ENCODE data around the gene NETO1. TPM values are rescaled to one million over a fixed set of nuclear protein-coding genes. Genes with fewer than 3 reads are reported as not detected.

The NETO1 gene, protein sequence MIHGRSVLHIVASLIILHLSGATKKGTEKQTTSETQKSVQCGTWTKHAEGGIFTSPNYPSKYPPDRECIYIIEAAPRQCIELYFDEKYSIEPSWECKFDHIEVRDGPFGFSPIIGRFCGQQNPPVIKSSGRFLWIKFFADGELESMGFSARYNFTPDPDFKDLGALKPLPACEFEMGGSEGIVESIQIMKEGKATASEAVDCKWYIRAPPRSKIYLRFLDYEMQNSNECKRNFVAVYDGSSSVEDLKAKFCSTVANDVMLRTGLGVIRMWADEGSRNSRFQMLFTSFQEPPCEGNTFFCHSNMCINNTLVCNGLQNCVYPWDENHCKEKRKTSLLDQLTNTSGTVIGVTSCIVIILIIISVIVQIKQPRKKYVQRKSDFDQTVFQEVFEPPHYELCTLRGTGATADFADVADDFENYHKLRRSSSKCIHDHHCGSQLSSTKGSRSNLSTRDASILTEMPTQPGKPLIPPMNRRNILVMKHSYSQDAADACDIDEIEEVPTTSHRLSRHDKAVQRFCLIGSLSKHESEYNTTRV
- not detected in 2 replicates for total RNA-seq

DNA sequence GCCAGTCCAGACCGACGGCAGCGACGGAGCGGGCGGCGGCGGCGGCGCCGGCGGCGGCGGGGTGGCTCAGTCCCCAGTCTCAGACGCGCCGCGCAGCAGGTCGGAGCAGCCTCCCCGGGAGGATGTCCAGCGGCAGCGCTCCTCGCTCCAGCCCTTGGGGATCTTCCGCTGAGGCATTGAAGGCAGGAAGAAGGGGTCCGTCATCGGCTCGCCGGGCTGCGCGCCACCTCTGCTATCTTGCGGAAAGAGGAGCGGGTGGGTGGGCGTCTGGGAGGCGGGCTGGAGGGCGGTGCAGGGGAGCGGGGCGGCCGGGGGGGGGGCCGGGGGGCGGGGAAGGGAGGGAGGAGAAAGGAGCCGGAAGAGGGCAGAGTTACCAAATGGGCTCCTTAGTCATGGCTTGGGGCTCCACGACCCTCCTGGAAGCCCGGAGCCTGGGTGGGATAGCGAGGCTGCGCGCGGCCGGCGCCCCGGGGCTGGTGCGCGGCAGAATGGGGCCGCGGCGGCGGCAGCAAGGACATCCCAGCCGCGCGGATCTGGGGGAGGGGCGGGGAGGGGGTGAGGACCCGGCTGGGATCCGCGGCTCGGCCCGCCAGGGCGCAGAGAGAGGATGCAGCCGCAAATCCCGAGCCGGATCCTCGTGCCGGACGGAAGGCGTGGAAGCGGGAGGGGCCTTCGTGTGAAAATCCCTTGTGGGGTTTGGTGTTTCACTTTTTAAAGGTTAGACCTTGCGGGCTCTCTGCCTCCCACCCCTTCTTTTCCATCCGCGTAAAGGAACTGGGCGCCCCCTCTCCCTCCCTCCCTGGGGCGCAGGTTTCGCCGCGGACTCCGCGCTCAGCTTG lies at the start of gene NETO1:
NETO1 (minus strand) TSS at position 242 of the 839 bp plus-strand sequence. CDS start 696 bp downstream, outside the sequence.

